ENCODE measurements around the gene ITGA11. TPM values are rescaled to one million over a fixed set of nuclear protein-coding genes. Genes with fewer than 3 reads are reported as not detected.

Gene ITGA11
- total RNA-seq, 1 donor from 2014 or later: not detected

GRCh38 chr15:68387381-68388143, 44.4 kb downstream of the ITGA11 start:
- Mint-ChIP-seq H3K9me3 (ENCODE audit: low read depth) (peaks cover 8% of the 10 kb centered on the region), H3K27me3 (peaks cover 3% of the 10 kb centered on the region), H3K4me1 (ENCODE audit: low read depth) (no peaks in the 10 kb centered on the region), H3K36me3 (ENCODE audit: insufficient read depth) (no peaks in the 10 kb centered on the region), H3K4me3 (ENCODE audit: low read depth) (no peak overlapping the region), H3K27ac (no peak overlapping the region)
- no peak for DNase-seq (ENCODE audit: low spot score, unreplicated experiment)
- TF ChIP-seq, protein P1, sequence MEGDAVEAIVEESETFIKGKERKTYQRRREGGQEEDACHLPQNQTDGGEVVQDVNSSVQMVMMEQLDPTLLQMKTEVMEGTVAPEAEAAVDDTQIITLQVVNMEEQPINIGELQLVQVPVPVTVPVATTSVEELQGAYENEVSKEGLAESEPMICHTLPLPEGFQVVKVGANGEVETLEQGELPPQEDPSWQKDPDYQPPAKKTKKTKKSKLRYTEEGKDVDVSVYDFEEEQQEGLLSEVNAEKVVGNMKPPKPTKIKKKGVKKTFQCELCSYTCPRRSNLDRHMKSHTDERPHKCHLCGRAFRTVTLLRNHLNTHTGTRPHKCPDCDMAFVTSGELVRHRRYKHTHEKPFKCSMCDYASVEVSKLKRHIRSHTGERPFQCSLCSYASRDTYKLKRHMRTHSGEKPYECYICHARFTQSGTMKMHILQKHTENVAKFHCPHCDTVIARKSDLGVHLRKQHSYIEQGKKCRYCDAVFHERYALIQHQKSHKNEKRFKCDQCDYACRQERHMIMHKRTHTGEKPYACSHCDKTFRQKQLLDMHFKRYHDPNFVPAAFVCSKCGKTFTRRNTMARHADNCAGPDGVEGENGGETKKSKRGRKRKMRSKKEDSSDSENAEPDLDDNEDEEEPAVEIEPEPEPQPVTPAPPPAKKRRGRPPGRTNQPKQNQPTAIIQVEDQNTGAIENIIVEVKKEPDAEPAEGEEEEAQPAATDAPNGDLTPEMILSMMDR (IDR thresholded peaks at IDR 0.05; ENCODE audit: unreplicated experiment): no peak

- Mint-ChIP-seq H3K4me1 (ENCODE audit: low read depth) (no peaks in the 10 kb centered on the region), H3K36me3 (ENCODE audit: insufficient read depth) (no peaks in the 10 kb centered on the region), H3K9me3 (ENCODE audit: low read depth) (peaks cover 3% of the 10 kb centered on the region), H3K27ac (no peak overlapping the region), H3K4me3 (ENCODE audit: low read depth) (no peak overlapping the region), H3K27me3 (peaks cover 3% of the 10 kb centered on the region)
- DNase-seq (ENCODE audit: low spot score, unreplicated experiment): no peak
- TF ChIP-seq, protein P1 (IDR thresholded peaks at IDR 0.05; ENCODE audit: unreplicated experiment): no peak
Measured at GRCh38 chr15:68386587-68387288, 45.2 kb downstream of the ITGA11 start.

DNA sequence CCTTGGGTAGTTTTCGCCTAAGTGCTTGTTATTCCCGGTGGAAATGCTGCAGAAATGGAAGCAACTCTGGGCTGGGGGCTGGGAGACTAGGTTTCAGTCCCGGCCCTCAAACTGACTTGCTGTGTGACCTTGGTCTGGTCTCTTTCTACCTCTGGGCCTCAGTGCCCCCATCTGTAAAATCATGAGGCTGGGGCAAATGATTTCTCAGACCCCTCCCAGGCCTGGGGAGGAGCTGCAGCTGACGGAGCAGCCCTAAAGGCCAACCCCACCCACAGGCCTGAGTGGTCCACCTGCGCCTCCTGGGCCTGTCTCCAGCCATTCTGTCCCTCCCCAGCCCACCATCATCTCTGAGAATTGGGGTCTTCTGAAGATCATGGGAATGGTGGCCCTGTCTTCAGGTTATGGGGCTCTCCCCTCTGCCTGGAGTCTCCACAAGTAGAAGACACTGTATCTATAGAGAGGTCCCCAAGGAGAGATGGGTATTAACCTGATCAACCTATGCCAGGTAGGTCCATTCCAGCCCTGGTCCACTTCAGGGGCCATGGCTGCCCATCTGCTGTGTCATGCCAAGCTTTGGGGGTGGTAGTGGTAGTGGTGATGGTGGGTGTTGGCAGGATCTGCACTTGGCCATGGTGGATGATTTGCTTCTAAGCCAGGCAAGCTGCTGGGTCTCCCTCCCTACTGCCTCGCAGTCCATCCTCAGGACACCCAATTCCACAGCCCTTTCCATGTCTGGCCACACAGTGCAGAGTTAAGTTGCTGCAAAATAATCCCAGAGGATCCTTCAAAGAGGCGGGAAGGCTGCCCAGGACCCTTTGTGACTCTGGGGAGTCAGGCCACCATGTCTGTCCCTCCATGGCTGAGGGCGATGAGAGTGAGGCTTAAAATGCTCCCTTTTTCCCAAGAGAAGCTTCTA, 46.0 kb downstream of the ITGA11 start:
- TF ChIP-seq, protein P1 (IDR thresholded peaks at IDR 0.05; ENCODE audit: unreplicated experiment): no peak
- no peak overlapping the region for H3K4me3 Mint-ChIP-seq (ENCODE audit: low read depth)
- H3K36me3 Mint-ChIP-seq (ENCODE audit: insufficient read depth): no peaks in the 10 kb centered on the region
- H3K27ac Mint-ChIP-seq: no peak overlapping the region
- DNase-seq (ENCODE audit: low spot score, unreplicated experiment): no peak
- no peaks in the 10 kb centered on the region for H3K4me1 Mint-ChIP-seq (ENCODE audit: low read depth)
- H3K9me3 Mint-ChIP-seq (ENCODE audit: low read depth): peaks cover 3% of the 10 kb centered on the region
- H3K27me3 Mint-ChIP-seq: peaks cover 3% of the 10 kb centered on the region

DNA sequence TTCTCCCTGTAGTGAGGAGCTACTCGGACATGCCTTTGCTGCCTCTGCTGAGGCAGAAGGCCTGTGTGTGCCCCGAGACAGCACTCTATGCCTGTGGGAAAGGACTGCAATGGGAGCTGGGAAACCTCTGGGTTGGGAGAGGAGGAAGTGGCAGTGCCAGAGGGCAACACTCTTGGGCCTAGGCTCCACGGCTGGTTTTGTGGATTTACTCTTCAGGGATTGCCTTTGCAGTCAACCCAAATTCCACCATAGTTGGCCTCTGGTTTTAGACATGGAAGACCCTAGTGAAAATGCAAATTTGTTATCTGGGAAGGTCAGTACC, 46.8 kb downstream of the ITGA11 start:
- Mint-ChIP-seq H3K4me3 (ENCODE audit: low read depth) (no peak overlapping the region), H3K36me3 (ENCODE audit: insufficient read depth) (no peaks in the 10 kb centered on the region), H3K4me1 (ENCODE audit: low read depth) (no peaks in the 10 kb centered on the region), H3K9me3 (ENCODE audit: low read depth) (peaks cover 3% of the 10 kb centered on the region), H3K27me3 (peaks cover 3% of the 10 kb centered on the region), H3K27ac (no peak overlapping the region)
- no peak for DNase-seq (ENCODE audit: low spot score, unreplicated experiment)
- TF ChIP-seq, protein P1 (IDR thresholded peaks at IDR 0.05; ENCODE audit: unreplicated experiment): no peak
